GM12872 (cell line): ENCODE data around the gene TOR2A.

Source experiments
- CTCF ChIP-seq: IDR thresholded peaks from 3 replicates; pipeline ENCODE4 v1.5.1; 2011; ENCODE audit warnings: low read depth, mild to moderate bottlenecking, low read length, moderate library complexity; ENCODE audit not compliant: insufficient read depth

The TOR2A gene

GRCh38 chr9:127746959-127747569 lies 12.0 kb upstream of the TOR2A start:
- no peak for TF ChIP-seq CTCF

- no peak for TF ChIP-seq CTCF
Observed at GRCh38 chr9:127744398-127745110, 9.5 kb upstream of the TOR2A start.

- TF ChIP-seq CTCF: no peak
Observed at GRCh38 chr9:127742435-127743088, 7.5 kb upstream of the TOR2A start.

- no peak for TF ChIP-seq CTCF
Observed at GRCh38 chr9:127741831-127742434, 6.8 kb upstream of the TOR2A start.

- TF ChIP-seq CTCF: no peak
Observed at GRCh38 chr9:127739614-127740330, 4.7 kb upstream of the TOR2A start.

- TF ChIP-seq CTCF: no peak
Observed at GRCh38 chr9:127738666-127739065, 3.6 kb upstream of the TOR2A start.
